GM18507 (cell line): ENCODE results near the gene MIS12.

ENCODE experiments used
- DNase-seq: peaks from one replicate; pipeline ENCODE4 v3.0.0; 2011; ENCODE audit warnings: low read depth; ENCODE audit not compliant: insufficient read length; ENCODE audit errors: extremely low spot score
- FAIRE-seq: peaks from 2 replicates; lab custom pipeline; 2011; peaks lifted over from hg19 to GRCh38; lab: Jason Lieb, UNC

Gene MIS12

GRCh38 chr17:5486206-5487124 is at the start of gene MIS12:
Gene MIS12, plus strand, starts transcription at chr17:5486566. Its CDS starts 2,297 bp downstream, at chr17:5488863.
- DNase-seq: peak; percentile 91
- FAIRE-seq: peak; percentile 91

GRCh38 chr17:5437721-5438317 is 48.5 kb upstream of the MIS12 start:
- peak; percentile 35 for FAIRE-seq
- no peak for DNase-seq

- peak; percentile 97 for FAIRE-seq
- peak; percentile 89 for DNase-seq
Observed at GRCh38 chr17:5438716-5439445, 47.5 kb upstream of the MIS12 start, which contains the start of gene C1QBP. Gene C1QBP, minus strand, starts transcription at chr17:5439155. Its CDS starts 82 bp downstream, at chr17:5439073.

GRCh38 chr17:5439446-5439764 is 47.0 kb upstream of the MIS12 start:
- no peak for FAIRE-seq
- no peak for DNase-seq

- DNase-seq (no peak), FAIRE-seq (no peak)
Observed at GRCh38 chr17:5443728-5444127, 42.6 kb upstream of the MIS12 start.

- FAIRE-seq (no peak), DNase-seq (no peak)
Observed at GRCh38 chr17:5444209-5444608, 42.2 kb upstream of the MIS12 start.

- FAIRE-seq (no peak), DNase-seq (no peak)
Observed at GRCh38 chr17:5446786-5447185, 39.6 kb upstream of the MIS12 start.

- FAIRE-seq: no peak
Observed at GRCh38 chr17:5464717-5465507, 21.5 kb upstream of the MIS12 start.

GRCh38 chr17:5466295-5466694 is 20.1 kb upstream of the MIS12 start:
- DNase-seq (no peak), FAIRE-seq (no peak)

More at GRCh38 chr17:5464717-5465507, 21.5 kb upstream of the MIS12 start:
- no peak for DNase-seq

GRCh38 chr17:5467416-5467815 is 18.9 kb upstream of the MIS12 start:
- no peak for FAIRE-seq
- DNase-seq: no peak

GRCh38 chr17:5468075-5468473 is 18.3 kb upstream of the MIS12 start:
- DNase-seq: no peak
- FAIRE-seq: no peak

- no peak for FAIRE-seq
- no peak for DNase-seq
Observed at GRCh38 chr17:5472511-5472910, 13.9 kb upstream of the MIS12 start.

GRCh38 chr17:5473906-5474305 is 12.5 kb upstream of the MIS12 start:
- no peak for FAIRE-seq

GRCh38 chr17:5478992-5479391 is 7.4 kb upstream of the MIS12 start:
- FAIRE-seq (no peak), DNase-seq (no peak)

More at GRCh38 chr17:5473906-5474305, 12.5 kb upstream of the MIS12 start:
- DNase-seq: no peak

- FAIRE-seq: no peak
- DNase-seq: no peak
Observed at GRCh38 chr17:5480962-5481361, 5.4 kb upstream of the MIS12 start.

GRCh38 chr17:5481451-5481850 is 4.9 kb upstream of the MIS12 start:
- DNase-seq: no peak
- FAIRE-seq: no peak

GRCh38 chr17:5485270-5486205 is 828 bp upstream of the MIS12 start, which contains the start of gene DERL2:
Gene DERL2, minus strand, starts transcription at chr17:5486178. Its CDS starts 17 bp downstream, at chr17:5486161.
- DNase-seq: no peak
- FAIRE-seq: no peak

- FAIRE-seq (no peak), DNase-seq (no peak)
Observed at GRCh38 chr17:5488752-5489151, 2.4 kb downstream of the MIS12 start.
